NCI-H1436 (cell line): ENCODE measurements around the gene RNU1-4.
"Not testable (repeated sequence)": the region's sequence is repeated elsewhere in the genome, so short reads cannot be mapped to it uniquely, and the experiment has no call there.

ENCODE experiments used
- DNase-seq: peaks from one replicate; lab custom pipeline; 2025; lab: John Stamatoyannopoulos, UW

Gene RNU1-4

DNA sequence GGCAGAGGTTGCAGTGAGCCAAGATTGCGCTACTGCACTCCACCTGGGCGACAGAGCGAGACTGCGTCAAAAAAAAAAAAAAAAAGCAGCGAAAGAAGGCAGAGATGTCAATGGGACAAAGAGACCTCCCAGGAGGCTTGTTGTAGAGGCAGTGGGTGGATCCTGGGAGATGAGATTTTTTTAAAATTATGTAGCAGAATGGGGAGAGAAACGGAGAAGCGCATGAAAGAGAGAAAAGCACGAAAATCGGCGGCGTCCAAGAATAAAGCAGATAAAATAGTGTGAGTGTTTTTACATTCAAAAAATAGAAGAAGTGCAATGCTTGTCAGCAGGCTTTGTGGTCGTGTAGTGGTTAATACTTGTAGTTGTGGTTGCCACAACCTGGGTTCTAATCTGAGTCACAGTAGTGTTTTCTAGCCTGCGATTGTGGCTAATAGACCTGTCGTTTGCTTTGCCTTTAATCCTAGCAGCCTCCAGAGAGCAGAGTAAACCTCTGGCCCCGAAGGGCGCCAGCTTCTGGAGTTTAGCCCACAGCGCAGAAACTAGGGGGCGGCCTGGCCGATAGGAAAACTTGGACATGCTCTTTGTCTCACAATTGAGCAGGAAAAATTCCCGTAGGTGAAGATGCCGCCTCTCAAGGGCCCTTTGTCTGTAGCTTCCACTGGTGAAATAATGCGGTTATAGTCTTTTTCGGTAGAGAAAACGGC lies 11.9 kb upstream of the RNU1-4 start:
- DNase-seq, result not testable (repeated sequence)

- DNase-seq, result not testable (repeated sequence)
These were observed 7.9 kb upstream of the RNU1-4 start for GRCh38 chr1:16732254-16732896.

GRCh38 chr1:16741230-16741629 lies 914 bp downstream of the RNU1-4 start:
- DNase-seq, result not testable (repeated sequence)

DNA sequence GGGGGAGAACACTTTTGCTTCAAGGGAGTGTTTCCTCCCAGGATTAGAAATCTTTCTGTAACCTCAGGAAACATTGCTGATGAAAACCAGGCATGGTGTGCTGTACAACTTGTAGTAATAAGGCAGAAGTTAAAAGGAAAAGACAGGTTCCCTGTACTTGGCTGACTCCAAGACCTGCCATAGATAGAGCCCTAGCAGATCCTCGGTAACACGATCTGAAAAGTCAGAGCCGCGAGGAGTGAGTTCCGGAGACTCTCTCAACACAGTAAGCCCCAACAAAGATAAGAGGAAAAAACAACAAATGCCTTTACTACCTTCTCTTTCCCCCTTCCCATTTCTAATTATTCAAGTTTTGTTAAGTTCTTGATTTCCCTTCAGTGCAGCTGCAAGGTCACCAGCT lies 7.3 kb downstream of the RNU1-4 start:
- DNase-seq, result not testable (repeated sequence)

DNA sequence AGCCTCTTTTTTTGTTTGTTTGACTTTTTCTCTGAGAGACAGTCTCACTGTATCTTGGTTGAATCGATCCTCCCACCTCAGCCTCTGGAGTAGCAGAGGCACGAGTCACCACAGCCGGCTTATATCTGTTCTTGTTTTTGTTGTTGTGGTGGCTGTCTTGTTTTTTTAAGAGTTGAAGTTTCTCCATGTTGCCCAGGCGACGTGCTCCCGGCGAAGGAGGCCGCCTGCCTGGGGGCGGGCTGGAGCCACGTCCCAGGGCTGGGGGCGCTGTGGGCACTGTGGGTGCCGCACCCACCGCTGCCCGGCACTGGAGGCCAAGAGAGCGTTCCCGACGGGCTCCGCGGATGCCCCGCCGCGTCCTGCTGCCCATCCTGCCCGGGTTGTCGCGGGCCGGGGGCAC lies 8.4 kb downstream of the RNU1-4 start:
- DNase-seq, result not testable (repeated sequence)

- not testable (repeated sequence) for DNase-seq
These were observed 9.9 kb downstream of the RNU1-4 start for GRCh38 chr1:16749910-16750888.

GRCh38 chr1:16752770-16753169 lies 12.5 kb downstream of the RNU1-4 start:
- not testable (repeated sequence) for DNase-seq

DNA sequence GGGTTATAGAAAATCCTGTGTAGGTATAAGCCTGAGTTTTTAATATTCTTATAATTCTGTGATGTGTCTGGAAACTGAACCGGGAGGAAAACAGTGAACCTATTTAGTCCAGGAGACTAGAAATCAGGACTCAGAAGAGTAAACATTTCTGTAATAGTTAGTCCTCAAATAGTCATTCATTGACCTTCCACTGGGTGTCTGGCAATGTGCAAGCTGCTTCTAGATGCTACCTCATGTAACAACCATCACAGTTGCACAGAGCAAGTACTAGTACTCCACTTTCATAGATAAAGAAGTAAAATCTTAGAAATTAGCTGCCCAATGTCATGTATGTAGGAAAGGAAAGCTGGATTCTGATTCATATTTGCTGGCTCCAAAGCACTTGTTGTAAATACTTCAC lies 15.1 kb downstream of the RNU1-4 start:
- DNase-seq, result not testable (repeated sequence)

DNA sequence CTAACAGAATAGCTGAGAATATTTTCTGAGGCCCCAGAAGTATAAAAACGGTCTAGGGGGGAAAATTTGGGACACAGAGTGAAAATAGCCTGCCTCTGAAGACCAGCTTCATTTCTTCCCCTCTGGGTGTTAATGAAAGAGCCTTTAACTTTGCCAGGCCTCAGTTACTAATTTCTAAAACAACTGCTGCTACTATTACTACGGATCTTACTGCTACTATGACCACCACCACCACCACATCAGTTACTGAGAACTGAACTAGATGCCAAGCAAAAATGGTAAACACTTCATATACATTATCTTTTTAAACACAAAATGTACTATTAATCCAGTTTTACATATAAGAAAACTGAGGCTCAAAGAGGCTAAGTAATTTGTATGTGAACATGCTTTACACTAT lies 15.6 kb downstream of the RNU1-4 start:
- not testable (repeated sequence) for DNase-seq

DNA sequence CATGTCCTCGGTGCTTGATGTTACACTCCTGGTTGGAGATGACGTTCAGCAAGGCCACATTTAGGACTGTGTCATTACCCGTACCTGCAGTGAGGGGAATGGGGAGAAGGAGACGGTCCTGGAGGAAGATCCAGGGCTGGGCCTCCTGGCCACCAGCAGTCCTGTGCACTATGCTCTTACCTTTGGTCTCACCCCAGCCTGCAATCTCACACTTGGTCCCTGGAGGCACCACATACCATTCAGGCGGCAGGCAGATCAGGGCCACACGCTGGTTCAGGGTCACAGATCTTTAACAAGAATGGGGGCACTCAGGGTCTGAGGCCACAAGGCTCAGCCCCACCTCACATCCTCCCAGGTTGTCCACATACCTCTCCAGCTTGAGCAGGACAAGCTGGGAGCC lies 17.3 kb downstream of the RNU1-4 start:
- not testable (repeated sequence) for DNase-seq

GRCh38 chr1:16758060-16758459 lies 17.7 kb downstream of the RNU1-4 start:
- not testable (repeated sequence) for DNase-seq

DNA sequence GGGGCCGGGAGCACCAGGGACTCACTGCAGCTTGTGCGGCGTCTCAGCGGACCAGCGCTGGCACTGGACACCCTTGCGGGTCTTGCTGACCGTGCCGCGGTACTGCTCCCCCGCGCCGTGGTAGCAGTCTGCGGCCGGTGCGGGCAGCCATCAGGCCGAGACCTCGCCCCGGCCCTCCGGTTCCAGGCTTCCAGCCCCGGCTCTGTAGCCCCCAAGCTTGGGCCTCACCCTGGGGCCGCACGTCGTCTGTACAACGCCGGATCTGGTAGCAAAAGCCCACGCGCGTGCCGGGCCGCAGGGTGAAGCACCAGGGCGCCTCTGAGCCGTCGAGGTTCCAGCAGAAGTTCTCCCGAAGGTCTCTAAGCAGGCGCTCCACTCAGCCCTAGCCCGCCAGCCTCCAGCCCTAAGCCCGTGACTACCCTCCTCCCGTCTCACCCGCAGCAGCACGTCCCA lies 18.8 kb downstream of the RNU1-4 start:
- DNase-seq, result not testable (repeated sequence)

- not testable (repeated sequence) for DNase-seq
These were observed 19.5 kb downstream of the RNU1-4 start for GRCh38 chr1:16759650-16760455.

- DNase-seq, result not testable (repeated sequence)
These were observed 20.1 kb downstream of the RNU1-4 start for GRCh38 chr1:16760456-16760765.

DNA sequence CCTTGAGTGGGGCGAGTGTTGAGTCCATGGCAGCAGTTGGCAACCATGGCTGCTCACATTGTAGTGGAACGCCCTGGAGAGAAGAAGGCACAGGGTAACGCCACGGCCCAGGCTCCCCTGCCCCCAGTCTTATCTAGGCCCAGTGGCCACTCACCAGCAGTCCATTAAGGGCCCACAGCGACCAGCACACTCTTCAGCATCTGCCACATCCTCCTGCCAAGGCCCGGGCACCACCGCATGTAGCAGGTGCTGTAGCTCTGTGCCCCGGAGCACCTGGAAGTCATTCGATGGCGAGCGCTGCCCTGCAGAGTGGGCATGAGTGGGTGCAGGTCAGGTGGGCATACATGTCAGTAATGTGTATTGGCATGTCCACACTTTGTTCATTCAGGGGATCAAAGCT lies 20.5 kb downstream of the RNU1-4 start:
- DNase-seq, result not testable (repeated sequence)

- DNase-seq, result not testable (repeated sequence)
These were observed 24.0 kb downstream of the RNU1-4 start for GRCh38 chr1:16764248-16764819.

DNA sequence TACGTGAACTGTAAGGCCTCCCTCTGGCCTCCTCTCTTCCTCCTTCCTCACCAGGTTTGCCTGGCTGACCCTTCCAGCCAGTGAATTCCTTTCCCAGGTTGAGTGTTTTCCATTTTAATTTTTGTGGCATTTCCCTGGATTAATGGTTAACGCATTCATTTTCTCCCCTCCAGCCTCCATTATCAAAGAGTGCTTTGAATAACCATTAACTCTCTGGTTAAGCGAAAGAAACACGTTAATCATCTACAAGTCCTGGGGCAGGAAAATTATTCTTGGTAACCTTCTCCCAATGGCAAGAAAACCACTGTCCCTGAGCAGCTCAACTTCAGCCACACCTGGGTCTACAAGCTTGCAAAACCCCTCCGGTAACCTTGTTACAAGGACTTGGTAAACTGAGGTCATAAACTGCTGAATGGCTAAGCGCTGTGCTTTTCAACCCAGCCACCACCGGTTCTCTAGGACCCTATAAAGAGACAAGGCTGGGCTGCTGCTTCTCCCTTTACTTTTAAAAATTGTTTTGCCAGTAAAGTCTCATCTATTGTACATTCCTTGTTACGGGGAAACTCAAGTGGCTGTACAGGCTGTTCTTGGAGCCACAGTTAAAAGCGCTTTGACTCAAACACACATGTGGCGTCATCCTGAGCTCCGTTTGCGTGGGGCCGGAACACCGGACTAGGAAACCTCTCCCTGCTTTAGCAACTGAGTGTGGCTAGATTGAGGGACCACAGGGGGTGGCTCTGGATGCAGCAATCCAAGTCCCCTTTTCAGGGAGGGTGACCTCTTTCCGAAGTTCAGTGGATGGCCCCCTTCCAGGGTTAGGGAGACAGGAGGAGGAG lies 24.7 kb downstream of the RNU1-4 start:
- DNase-seq, result not testable (repeated sequence)

GRCh38 chr1:16765731-16766605 lies 25.7 kb downstream of the RNU1-4 start:
- not testable (repeated sequence) for DNase-seq

DNA sequence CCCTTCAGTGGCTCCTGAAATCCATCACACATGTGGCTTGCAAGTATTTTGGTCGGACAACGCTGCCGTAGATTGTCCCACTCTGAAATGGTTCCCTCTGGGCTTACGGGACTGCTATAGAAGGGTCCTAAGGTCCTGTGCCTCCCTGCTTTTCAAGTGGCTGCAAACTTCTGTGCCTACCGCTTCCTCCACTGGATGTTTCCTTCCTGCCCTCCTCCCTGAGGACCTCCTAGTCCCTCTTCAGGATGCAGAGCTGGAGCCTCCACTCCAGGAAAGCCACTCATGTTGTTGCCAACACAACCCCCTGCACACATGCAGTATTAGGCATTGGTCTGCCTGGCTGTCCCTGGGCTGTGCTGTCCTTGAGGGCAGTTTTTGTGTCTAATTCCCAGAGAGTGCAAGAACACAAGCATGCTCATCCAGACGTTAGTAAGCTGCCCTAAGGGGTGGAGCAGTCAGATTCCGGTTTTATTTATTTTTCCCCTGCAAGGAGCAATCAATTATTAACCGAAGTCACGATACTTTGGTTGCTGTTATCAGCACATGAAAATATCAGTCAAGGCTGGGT lies 26.5 kb downstream of the RNU1-4 start:
- not testable (repeated sequence) for DNase-seq
